Muscle of leg (tissue), 10 donors: Measurements from ENCODE around the gene SRC. TPM values are rescaled to one million over a fixed set of nuclear protein-coding genes. Genes with fewer than 3 reads are reported as not detected.

Source experiments
- DNase-seq: peaks from one replicate; pipeline ENCODE4 v3.0.0; 2013
- H3K27ac ChIP-seq: one replicate; pipeline ENCODE4 v1.5.1; 2013; ENCODE audit warnings: mild to moderate bottlenecking, low read length, control low read depth
- H3K27me3 ChIP-seq: one replicate; pipeline ENCODE4 v1.6.1; 2013; ENCODE audit warnings: low read length; ENCODE audit not compliant: control insufficient read depth, insufficient read depth
- H3K36me3 ChIP-seq: one replicate; pipeline ENCODE4 v1.6.1; 2013; ENCODE audit warnings: low read length; ENCODE audit not compliant: control insufficient read depth, insufficient read depth
- H3K4me1 ChIP-seq: one replicate; pipeline ENCODE4 v1.6.1; 2013; ENCODE audit warnings: low read length; ENCODE audit not compliant: control insufficient read depth, insufficient read depth
- H3K4me3 ChIP-seq: one replicate; pipeline ENCODE4 v1.5.1; 2013; ENCODE audit warnings: low read length, control low read depth
- H3K9me3 ChIP-seq: replicated peaks from 2 replicates; pipeline ENCODE4 v1.6.1; 2013; ENCODE audit warnings: low read depth, low read length; ENCODE audit not compliant: control insufficient read depth
- polyA plus RNA-seq, 8 donors: library from polyadenylated mRNA; unstranded; fragments of 120-200 nt; gene quantifications; one replicate each; pipeline versions ENCODE4 v1.2.1 to v1.2.3, GENCODE V29; 2013; ENCODE audit warnings: inconsistent platforms in 1 of 8, low replicate concordance in 1 of 8; ENCODE audit not compliant: insufficient read length in 8 of 8, insufficient read depth in 1 of 8
- total RNA-seq: library from RNA; stranded (reverse); fragments of 120-200 nt; gene quantifications from one replicate; pipeline ENCODE4 v1.2.4, GENCODE V29; 2013

The SRC gene
- total and polyA plus RNA-seq, 9 donors = 8.6 to 25.4 (median 16.6) TPM

GRCh38 chr20:37454636-37455385 lies 108.9 kb downstream of the SRC start:
- Histone ChIP-seq H3K4me1 (peaks cover 2% of the 10 kb centered on the region), H3K36me3 (no peaks in the 10 kb centered on the region), H3K4me3 (no peak overlapping the region), H3K27ac (no peak overlapping the region), H3K9me3 (peaks cover 22% of the 10 kb centered on the region), H3K27me3 (no peaks in the 10 kb centered on the region)
- no peak for DNase-seq

Other genes with a start within 250 kb of the SRC start
- gene RPN2, start 166.8 kb upstream of the SRC start, total RNA-seq = 135 TPM
- gene RPN2, start 166.8 kb upstream of the SRC start, polyA plus RNA-seq = 100 to 1,000 TPM; 147 to 247 (median 181) TPM
- 4.5 TPM for gene MROH8, start 166.6 kb upstream of the SRC start, total RNA-seq
- gene MROH8, start 166.6 kb upstream of the SRC start, polyA plus RNA-seq = 1 to 10 TPM; 3.7 to 5.7 (median 4.7) TPM
- gene GHRH, start 84.3 kb upstream of the SRC start, total RNA-seq = not detected
- not detected for gene GHRH, start 84.3 kb upstream of the SRC start, polyA plus RNA-seq
- gene MANBAL, start 56.5 kb upstream of the SRC start, total RNA-seq = 11.6 TPM
- 10 to 100 TPM; 33.3 to 47.7 (median 39.5) TPM for gene MANBAL, start 56.5 kb upstream of the SRC start, polyA plus RNA-seq
- 372 TPM for gene NNAT, start 175.1 kb downstream of the SRC start, total RNA-seq
- 100 to 1,000 TPM; 325 to 800 (median 519) TPM for gene NNAT, start 175.1 kb downstream of the SRC start, polyA plus RNA-seq
- 282 TPM for gene BLCAP, start 181.7 kb downstream of the SRC start, total RNA-seq
- gene BLCAP, start 181.7 kb downstream of the SRC start, polyA plus RNA-seq = 100 to 1,000 TPM; 324 to 549 (median 483) TPM